ENCODE results near the gene SAE1. TPM values are rescaled to one million over a fixed set of nuclear protein-coding genes. Genes with fewer than 3 reads are reported as not detected.

SAE1 gene
- total RNA-seq, 1 experiment from 2014 or later = 174 TPM

GRCh38 chr19:47186446-47187334 lies 56.1 kb downstream of the SAE1 start:
- peaks cover 61% of the 10 kb centered on the region for H3K36me3 Mint-ChIP-seq (ENCODE audit: insufficient read depth, unreplicated experiment)
- peak overlapping the region; percentile 22 for H3K27ac Mint-ChIP-seq (ENCODE audit: unreplicated experiment)
- no peak for TF ChIP-seq CTCF (IDR thresholded peaks at IDR 0.05; ENCODE audit: unreplicated experiment)
- peaks cover 56% of the 10 kb centered on the region for H3K4me1 Mint-ChIP-seq (ENCODE audit: low read depth, unreplicated experiment)
- H3K27me3 Mint-ChIP-seq (ENCODE audit: unreplicated experiment) = no peaks in the 10 kb centered on the region
- BruUV-seq (replicated peaks) = no TSS peak
- no peaks in the 10 kb centered on the region for H3K9me3 Mint-ChIP-seq (ENCODE audit: low read depth, unreplicated experiment)
- DNase-seq = no peak
- intact Hi-C loops (cut with micrococcal nuclease; ENCODE audit: unreplicated experiment) = no loop called here
- H3K4me3 Mint-ChIP-seq (ENCODE audit: low read depth, unreplicated experiment) = no peak overlapping the region
- CTCF ChIA-PET = no interaction called here

- CTCF ChIA-PET = interaction anchor here (0.6 kb wide), 1 partner anchor 9 kb away, joined by 3 read pairs; no protein-coding TSS in a partner anchor
- Mint-ChIP-seq H3K27me3 (ENCODE audit: unreplicated experiment) (no peaks in the 10 kb centered on the region), H3K36me3 (ENCODE audit: insufficient read depth, unreplicated experiment) (peaks cover 58% of the 10 kb centered on the region), H3K4me1 (ENCODE audit: low read depth, unreplicated experiment) (peaks cover 58% of the 10 kb centered on the region), H3K9me3 (ENCODE audit: low read depth, unreplicated experiment) (no peaks in the 10 kb centered on the region), H3K27ac (ENCODE audit: unreplicated experiment) (no peak overlapping the region), H3K4me3 (ENCODE audit: low read depth, unreplicated experiment) (no peak overlapping the region)
- no peak for DNase-seq
- BruUV-seq (replicated peaks) = no TSS peak
- TF ChIP-seq CTCF (IDR thresholded peaks at IDR 0.05; ENCODE audit: unreplicated experiment) = no peak
- intact Hi-C loops (cut with micrococcal nuclease; ENCODE audit: unreplicated experiment) = no loop called here
Measured at GRCh38 chr19:47187335-47187655, 56.7 kb downstream of the SAE1 start.

GRCh38 chr19:47187797-47188196 lies 57.2 kb downstream of the SAE1 start:
- no peak for TF ChIP-seq CTCF (IDR thresholded peaks at IDR 0.05; ENCODE audit: unreplicated experiment)
- peaks cover 61% of the 10 kb centered on the region for H3K36me3 Mint-ChIP-seq (ENCODE audit: insufficient read depth, unreplicated experiment)
- intact Hi-C loops (cut with micrococcal nuclease; ENCODE audit: unreplicated experiment) = no loop called here
- H3K27me3 Mint-ChIP-seq (ENCODE audit: unreplicated experiment) = no peaks in the 10 kb centered on the region
- no peak overlapping the region for H3K4me3 Mint-ChIP-seq (ENCODE audit: low read depth, unreplicated experiment)
- peak overlapping the region; percentile 17 for H3K27ac Mint-ChIP-seq (ENCODE audit: unreplicated experiment)
- DNase-seq = peak; percentile 16
- peaks cover 58% of the 10 kb centered on the region for H3K4me1 Mint-ChIP-seq (ENCODE audit: low read depth, unreplicated experiment)
- BruUV-seq (replicated peaks) = no TSS peak
- no peaks in the 10 kb centered on the region for H3K9me3 Mint-ChIP-seq (ENCODE audit: low read depth, unreplicated experiment)
- CTCF ChIA-PET = interaction anchor here (0.6 to 1.2 kb wide), 2 partner anchors 8 to 56 kb away, joined by 3 to 5 read pairs; no protein-coding TSS in a partner anchor

- no peak overlapping the region for H3K4me3 Mint-ChIP-seq (ENCODE audit: low read depth, unreplicated experiment)
Measured at GRCh38 chr19:47188507-47189033, 57.9 kb downstream of the SAE1 start.

More at GRCh38 chr19:47188507-47189033, 57.9 kb downstream of the SAE1 start:
- no TSS peak for BruUV-seq (replicated peaks)
- Mint-ChIP-seq H3K9me3 (ENCODE audit: low read depth, unreplicated experiment) (no peaks in the 10 kb centered on the region), H3K27me3 (ENCODE audit: unreplicated experiment) (no peaks in the 10 kb centered on the region), H3K36me3 (ENCODE audit: insufficient read depth, unreplicated experiment) (peaks cover 67% of the 10 kb centered on the region), H3K27ac (ENCODE audit: unreplicated experiment) (peak overlapping the region; percentile 17), H3K4me1 (ENCODE audit: low read depth, unreplicated experiment) (peaks cover 58% of the 10 kb centered on the region)
- TF ChIP-seq CTCF (IDR thresholded peaks at IDR 0.05; ENCODE audit: unreplicated experiment) = no peak
- intact Hi-C loops (cut with micrococcal nuclease; ENCODE audit: unreplicated experiment) = no loop called here
- DNase-seq = no peak
- CTCF ChIA-PET = interaction anchor here (0.9 to 1.2 kb wide), 2 partner anchors 10 to 55 kb away, joined by 3 to 5 read pairs; no protein-coding TSS in a partner anchor

Data from Calu3 (cell line).